Stimulated activated CD4-positive, alpha-beta T cell treated with anti-CD3 and anti-CD28 coated beads, Interleukin-4, amount 100 ng/mL, for 4 hours (primary cell): ENCODE data around the gene KIAA1217.

ENCODE experiments used
- DNase-seq, 2 experiments: peaks; one replicate each; pipeline ENCODE4 v3.0.0-alpha.2; 2020

The KIAA1217 gene

GRCh38 chr10:24449321-24449740 is 240.4 kb downstream of the KIAA1217 start:
- no peak for DNase-seq

- no peak for DNase-seq
Measured at GRCh38 chr10:24449769-24450310, 240.9 kb downstream of the KIAA1217 start.

- DNase-seq: no peak
Measured at GRCh38 chr10:24451325-24451820, 242.4 kb downstream of the KIAA1217 start.

- DNase-seq: no peak
Measured at GRCh38 chr10:24452030-24452429, 243.1 kb downstream of the KIAA1217 start.

- DNase-seq: no peak
Measured at GRCh38 chr10:24453404-24453830, 244.5 kb downstream of the KIAA1217 start.

GRCh38 chr10:24453973-24454372 is 245.0 kb downstream of the KIAA1217 start:
- no peak for DNase-seq

- DNase-seq: no peak
Measured at GRCh38 chr10:24455447-24455846, 246.5 kb downstream of the KIAA1217 start.

- no peak for DNase-seq
Measured at GRCh38 chr10:24456322-24456721, 247.4 kb downstream of the KIAA1217 start.

- no peak for DNase-seq
Measured at GRCh38 chr10:24457661-24458318, 248.9 kb downstream of the KIAA1217 start.

- DNase-seq: no peak
Measured at GRCh38 chr10:24459836-24460235, 250.9 kb downstream of the KIAA1217 start.

- DNase-seq: no peak
Measured at GRCh38 chr10:24462291-24462813, 253.4 kb downstream of the KIAA1217 start.

GRCh38 chr10:24462889-24463552 is 254.1 kb downstream of the KIAA1217 start:
- no peak for DNase-seq

GRCh38 chr10:24463611-24464426 is 254.9 kb downstream of the KIAA1217 start:
- no peak for DNase-seq

- no peak for DNase-seq
Measured at GRCh38 chr10:24465124-24465874, 256.4 kb downstream of the KIAA1217 start.

GRCh38 chr10:24465891-24466818 is 257.2 kb downstream of the KIAA1217 start:
- peak in 1 of 2 experiments; percentile 23 for DNase-seq

- no peak for DNase-seq
Measured at GRCh38 chr10:24467136-24467535, 258.2 kb downstream of the KIAA1217 start.

- no peak for DNase-seq
Measured at GRCh38 chr10:24467605-24468004, 258.7 kb downstream of the KIAA1217 start.

- DNase-seq: no peak
Measured at GRCh38 chr10:24468281-24468751, 259.4 kb downstream of the KIAA1217 start.

- no peak for DNase-seq
Measured at GRCh38 chr10:24469993-24470392, 261.1 kb downstream of the KIAA1217 start.

GRCh38 chr10:24475598-24475997 is 266.7 kb downstream of the KIAA1217 start:
- no peak for DNase-seq
